HG03045 (cell line): ENCODE measurements around the gene PINK1.
A peak's percentile ranks its signal among the peaks of the same experiment; 100 is the strongest.
"Not testable (repeated sequence)": the region's sequence is repeated elsewhere in the genome, so short reads cannot be mapped to it uniquely, and the experiment has no call there.

Source experiments
- ATAC-seq: cut with Tn5 transposase; IDR thresholded peaks from one replicate; pipeline ENCODE4 v1.9.1; 2021; ENCODE audit warnings: mild to moderate bottlenecking, moderate library complexity; ENCODE audit not compliant: unreplicated experiment

PINK1 gene

DNA sequence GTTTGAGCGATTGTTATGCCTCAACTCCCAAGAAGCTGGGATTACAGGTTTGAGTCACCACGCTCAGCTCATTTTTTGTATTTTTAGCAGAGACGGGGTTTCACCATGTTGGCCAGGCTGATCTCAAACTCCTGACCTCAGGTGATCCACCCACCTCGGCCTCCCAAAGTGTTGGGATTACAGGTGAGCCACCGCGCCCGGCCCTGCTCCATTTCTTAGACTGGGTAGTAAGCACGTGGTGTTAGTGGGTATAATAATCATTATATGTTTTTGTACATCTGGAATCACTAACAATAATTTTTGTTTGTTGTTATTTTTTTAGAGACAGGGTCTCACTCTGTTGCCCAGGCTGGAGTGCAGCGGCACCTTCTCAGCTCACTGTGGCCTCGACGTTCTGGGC, 40.4 kb downstream of the PINK1 start:
- ATAC-seq, result not testable (repeated sequence)

DNA sequence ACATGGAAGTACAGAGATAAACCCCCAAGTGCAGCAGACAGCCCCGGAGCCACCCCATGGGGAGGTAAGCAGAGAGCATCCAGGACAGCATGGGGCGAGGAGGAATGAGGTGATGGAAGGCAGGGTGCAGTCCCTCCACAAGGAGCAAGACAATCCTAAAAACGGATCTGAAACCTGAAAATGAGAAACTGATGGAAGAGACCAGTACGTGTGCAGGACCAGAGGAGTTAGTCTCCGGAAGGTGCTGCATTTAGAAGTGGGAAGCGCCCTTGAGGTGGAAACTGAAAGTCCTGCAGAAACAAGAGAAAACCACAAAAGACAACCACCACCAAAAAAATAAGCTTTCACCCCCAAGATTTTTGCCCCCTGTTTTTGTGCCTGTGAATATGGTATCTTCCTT, 45.3 kb downstream of the PINK1 start:
- ATAC-seq, result no peak

DNA sequence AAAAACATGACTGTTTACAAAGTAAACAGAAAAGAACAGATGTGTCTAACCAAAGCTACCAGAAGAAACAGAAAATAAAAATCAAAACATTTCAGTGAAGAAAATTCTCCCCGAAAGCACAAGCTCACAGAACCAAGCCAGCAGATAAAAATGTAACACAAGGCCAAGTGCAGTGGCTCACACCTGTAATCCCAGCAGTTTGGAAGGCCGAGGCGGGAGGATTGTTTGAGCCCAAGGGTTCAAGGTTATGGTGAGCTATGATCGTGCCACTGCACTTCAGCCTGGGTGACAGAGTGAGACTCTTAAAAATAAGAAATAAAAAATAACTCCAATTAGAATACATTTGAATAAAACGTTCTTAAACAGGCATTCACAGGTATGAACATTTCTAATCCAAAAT, 47.0 kb downstream of the PINK1 start:
- ATAC-seq, result no peak

DNA sequence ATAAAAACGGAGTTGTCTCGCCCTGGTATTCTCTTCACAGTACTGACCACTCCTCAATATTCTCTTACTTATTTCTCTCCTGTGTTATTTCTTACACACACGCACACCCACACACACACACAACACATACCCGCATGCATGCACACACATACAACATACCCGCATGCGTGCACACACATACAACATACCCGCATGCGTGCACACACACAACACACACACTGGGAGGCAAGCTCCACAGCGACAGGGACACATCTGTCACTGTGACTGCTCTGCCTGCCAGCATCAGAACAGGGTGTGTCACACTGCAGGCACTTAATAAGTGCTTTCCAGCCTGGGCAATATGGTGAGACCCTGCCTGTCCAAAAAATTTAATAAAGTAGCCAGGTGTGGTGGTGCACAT, 48.7 kb downstream of the PINK1 start:
- no peak for ATAC-seq

DNA sequence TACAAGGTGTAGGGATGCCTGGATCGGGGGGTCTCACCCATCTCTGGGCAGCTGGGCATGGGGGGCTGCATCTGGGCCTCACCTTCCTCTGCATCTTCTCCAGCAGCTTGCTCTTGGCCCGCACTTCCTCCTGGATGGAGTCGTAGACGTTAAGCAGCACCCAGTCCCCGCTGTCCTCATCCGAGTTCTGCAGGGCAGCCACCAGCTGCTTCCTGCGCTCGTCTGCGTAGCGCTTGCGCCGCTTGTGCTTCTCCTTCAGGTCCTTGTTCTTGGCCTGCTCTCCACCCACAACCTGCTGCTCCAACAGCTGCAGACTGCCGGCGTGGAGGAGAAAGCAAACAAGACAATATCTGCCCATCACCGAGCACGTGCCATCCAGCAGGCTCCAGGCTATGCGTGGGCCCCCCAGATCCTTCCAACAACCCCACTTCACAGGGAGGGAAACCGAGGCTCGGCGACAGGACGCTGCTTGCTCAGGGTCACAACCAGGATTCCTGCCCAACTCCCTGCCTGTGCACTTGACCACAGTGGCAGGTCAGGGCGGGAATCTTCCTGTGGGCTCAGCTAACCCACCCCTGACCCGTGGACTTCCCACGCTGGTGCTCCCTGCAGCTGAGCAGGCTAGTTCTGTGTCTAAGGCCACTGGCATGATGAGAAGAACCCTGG, 49.4 kb downstream of the PINK1 start:
- ATAC-seq, result no peak

DNA sequence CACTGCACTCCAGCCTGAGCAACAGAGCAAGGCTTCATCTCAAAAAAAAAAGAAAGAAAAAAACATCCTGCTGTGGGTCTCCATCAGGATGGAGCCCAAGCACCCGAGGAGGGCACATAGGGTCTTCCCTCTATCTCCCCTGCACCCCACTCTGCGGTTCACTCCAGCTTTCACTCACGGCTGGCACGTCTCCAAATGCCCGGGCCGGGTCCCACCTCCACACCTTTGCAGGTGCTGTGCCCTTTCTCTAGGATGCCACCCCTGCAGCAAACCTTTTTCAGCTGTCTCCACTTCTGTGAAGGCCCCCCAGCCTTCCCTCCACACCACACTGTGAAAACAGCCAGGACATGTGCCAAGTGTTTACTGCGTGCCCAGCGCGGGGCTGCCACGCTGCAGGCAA, 50.4 kb downstream of the PINK1 start:
- ATAC-seq, result no peak

DNA sequence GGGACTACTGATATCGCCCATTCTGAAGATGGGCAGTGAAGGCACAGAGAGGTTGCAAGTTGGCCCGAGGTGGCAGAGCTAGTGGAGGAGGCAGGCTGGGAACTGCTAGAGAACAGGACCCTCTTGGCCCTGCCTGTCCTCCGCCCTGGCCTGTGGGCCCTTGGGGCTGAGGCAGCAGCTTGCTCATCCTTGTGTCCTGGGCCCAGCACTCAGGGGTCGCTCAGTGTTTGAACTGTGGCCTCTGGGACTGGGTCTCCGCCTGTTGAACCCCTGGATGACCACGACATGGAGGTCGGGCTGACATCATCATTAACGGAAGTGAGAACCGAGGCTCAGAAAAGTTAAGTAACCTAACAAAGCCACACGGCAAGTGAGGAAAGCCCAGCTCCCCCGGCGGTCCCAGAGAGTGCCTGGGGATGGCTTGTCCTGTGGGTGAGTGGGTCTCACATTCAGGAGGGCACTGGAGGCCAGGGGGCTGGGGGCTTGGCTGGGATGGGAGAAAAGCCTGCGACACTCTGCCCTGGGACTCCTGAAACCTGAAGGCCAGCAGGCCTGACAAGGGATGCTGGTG, 50.9 kb downstream of the PINK1 start:
- no peak for ATAC-seq

DNA sequence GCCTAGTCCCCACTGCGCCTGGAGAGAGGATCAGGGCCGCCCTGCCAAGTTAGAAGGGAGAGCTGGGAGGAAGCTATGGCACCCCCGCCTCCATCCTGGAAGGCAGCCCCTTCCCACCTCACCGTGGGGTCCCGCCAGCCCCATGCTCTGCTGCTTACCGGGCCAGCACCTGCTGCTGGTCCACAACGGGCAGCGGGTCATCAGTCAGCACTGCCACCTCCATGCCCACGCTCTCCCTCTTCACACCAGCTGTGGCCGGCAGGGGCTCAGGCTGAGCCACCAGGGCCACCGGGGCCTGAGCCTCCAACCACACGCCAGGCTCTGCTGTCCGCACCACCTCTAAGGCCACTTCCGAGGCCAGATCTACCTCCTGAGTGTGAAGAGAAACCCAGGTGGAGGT, 51.4 kb downstream of the PINK1 start:
- ATAC-seq, result no peak

DNA sequence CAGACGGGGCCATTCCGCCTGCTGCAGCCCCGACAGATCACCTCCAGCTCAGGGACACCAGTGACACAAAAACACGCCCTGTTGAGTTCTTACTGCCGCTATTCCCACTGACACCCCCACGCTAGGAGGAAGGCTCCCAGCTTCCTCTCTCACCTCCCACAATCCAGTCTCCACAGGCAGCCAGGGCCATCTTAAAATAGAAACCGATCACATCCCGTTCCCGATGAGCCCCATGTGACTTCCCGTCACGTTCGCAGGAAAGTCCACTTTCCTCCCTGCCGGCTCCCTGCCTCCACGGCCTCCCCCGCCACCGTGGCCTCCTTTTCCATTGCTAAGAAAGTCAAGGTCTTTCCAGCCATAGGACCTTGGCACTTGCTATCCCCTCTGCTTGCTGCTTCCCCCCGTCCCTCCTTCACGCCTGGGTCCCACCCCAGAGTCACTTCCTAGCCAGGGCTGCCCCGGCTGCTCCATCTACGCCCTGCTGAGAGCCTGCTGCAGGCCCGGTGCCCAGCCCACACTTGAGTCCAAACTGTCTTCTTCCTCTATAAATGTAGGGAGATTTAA, 51.9 kb downstream of the PINK1 start:
- ATAC-seq, result no peak

DNA sequence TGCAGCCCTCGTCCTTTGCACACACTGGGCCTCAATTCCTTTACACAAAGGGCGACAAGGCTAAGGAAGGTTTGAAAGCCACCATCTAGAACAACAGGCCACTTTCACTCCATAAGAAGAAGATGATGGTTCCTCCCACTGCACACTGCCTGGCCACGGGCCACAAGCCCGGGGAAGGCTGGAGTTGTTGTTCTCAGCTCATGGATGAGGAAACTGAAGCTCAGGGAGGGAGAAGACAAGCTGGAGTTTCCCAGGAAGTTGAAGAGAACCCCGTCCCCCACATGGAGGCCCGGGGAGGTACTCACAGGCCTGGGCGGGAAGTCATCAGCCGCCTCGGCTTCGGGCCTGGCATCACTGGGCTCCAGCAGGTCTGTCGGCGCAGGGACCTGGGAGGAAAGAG, 52.5 kb downstream of the PINK1 start:
- ATAC-seq, result no peak

DNA sequence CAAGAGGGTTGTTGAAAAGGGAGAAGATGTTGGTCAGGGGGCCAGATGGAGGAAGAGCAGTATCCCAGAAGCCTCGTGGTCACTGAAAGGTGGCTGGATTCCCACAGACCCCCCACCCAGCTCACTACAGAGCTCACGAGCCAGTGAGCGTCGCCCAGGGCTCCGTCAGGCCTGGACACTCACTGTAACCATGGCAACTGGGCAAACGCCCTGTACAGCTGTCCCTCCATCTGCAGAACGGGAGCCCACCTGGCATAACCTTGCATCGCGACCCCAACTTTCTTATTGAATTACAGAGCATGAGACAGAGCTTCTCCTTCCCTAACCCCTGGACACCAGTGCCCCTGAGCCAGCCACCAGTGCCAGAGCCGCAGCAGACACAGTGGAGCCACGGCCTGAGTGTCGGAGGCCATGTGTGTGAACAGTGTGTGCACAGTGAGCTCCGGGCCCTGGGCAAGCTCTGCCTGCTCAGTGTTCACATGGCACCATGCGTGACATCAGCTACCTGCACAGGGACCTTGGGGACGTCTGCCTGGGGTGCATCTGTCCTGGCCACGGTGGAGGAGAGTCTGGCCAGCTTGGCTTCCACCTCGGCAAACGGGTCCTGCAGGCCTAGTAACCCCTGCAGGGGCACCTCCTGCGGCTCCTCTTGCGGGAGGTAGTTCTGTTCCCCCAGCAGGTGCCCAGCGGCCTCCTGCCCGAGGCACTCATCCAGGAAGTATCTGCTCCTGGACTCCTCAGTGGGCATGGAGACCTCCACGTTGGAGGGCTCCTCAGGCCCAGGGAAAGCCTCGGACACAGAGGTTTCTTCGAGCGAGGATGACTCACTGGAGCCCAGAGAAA, 53.8 kb downstream of the PINK1 start:
- ATAC-seq, result no peak

DNA sequence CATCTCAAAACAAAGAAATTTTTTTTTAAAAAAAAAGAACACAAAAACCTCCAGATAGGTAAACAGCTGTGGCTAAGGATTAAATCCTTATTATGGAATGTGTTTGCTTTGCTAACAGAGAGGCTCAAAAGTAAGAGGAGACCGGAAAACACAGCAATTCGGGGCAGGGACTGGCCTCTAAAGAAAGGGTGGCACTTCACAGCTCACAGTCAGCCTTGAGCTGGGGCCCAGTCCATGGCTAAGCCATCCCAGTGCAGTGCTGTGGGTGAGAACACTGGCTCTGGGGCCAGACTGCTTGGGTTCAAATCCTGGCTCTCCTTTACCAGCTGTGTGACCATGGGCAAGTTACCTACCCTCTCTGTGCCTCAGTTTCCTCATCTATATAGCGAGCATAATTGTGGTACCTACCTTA, 56.4 kb downstream of the PINK1 start:
- ATAC-seq, result no peak

DNA sequence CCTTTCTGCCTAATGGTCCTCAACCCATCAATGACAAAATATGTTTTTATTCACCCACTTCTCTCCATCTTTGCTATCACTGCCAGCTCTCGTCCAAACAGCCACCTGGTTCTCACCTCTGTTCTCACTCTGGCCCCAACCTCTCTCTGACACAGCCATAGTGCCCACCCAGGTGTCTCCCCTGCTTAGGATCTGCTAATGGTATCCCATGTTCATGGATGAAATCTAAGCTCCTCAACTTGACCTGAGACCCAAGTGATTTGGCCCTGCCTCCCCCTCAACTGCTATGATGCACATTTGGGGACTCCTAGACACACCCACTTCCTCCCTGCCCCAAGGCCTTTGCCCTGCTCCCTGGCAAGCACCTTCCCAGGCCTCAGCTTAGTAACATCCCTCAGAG, 58.6 kb downstream of the PINK1 start:
- no peak for ATAC-seq

DNA sequence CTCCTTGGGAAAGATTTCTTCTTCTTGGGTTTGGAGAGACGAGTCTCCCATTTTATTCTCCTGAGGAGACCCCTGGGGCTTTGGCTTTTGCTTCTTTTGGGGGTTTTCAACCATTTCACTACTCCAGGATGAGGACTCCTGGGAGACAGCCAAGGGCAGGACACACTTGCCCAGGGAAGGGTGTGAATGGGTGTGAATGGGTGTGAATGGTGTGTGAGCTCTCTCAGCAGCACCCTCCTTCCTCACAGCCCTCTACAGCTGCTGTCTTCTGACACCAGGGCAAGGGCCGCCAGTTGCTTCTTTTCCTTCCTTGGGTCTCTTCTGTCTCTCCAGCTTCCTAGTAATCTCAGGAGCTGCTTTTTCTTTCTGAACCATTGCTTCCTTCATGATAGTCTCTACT, 60.4 kb downstream of the PINK1 start:
- ATAC-seq, result no peak

DNA sequence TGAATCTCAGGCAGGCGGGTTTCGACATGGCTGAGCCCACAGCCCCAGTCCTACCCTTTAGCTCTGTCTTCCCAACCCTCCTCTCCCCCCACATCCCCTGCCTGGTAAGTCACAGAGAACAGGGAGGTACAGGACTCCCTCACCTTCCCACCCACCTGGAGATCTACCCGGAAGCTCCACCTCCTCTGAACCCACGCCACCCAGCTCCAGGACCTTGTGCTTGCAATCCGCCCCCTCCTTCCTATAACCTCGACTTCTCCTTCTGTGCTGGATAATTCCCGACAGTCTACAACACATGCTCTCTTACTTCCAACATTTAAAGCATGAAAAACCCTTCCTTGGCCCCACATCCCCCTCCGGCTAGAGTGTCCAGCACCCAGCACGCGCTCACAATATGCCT, 62.3 kb downstream of the PINK1 start:
- ATAC-seq, result no peak

DNA sequence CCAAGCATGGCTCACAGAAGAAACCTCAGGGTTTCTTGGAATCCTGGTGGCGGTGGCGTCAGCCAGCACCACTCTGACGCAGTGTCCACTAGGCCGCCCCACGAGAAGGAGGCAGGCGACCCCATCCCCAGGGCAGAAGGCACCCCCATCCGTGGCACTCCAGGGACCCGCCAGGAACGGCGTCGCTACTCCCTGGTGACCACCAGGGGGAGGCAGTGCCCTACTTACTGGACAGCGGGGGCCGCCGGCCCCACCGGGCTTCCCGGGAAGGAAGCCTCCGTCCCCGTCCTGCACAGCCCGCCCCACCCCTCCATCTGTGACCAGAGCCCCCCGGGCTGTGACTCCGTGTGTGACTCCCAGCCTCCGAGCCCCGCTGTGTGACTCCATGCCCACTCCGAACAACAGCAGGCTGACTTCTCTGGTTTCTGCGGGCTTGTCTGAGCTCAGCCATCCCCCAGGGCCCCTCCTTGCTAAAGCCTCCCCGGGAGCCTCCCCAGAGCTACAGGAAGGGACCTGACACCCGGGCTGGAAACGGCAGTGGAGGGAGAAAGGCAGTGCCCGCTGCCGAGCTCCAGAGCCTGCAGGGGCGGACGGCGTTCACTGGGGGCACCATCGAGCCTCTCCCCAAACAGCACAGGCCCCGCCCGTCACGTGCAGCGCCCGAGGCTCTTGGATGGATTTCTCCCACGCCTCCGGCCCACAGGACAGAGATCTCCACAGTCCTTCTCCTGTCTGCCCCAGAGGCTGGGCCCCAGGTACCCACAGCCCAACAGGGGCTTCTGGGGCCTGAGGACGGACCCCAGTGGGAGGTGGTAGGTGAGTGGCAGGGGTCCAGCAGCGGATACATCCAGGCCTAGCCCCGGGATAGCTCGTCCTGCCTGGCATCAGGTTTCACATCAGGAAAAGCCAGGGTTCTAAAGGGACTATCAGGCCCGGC, 63.4 kb downstream of the PINK1 start:
- ATAC-seq, result peak; percentile 62

DNA sequence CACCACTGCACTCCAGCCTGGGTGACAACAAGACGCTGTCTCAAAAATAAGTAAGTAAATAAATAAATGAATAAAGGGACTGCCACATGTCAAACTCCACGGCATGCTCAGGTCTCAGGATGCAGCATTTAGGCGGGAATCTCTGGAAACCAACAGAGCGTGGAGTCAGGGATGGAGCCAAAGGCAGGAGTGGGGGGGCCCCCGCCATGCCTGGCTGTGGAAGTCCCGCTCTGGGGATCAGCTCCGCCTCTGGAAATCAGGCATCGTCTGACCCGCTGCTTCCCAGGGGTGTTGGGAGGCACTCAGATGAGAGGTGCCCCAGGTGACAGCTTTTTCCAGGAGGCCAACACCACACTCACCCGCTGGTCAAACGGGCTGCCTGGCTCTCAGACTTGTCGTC, 64.3 kb downstream of the PINK1 start:
- ATAC-seq, result no peak

DNA sequence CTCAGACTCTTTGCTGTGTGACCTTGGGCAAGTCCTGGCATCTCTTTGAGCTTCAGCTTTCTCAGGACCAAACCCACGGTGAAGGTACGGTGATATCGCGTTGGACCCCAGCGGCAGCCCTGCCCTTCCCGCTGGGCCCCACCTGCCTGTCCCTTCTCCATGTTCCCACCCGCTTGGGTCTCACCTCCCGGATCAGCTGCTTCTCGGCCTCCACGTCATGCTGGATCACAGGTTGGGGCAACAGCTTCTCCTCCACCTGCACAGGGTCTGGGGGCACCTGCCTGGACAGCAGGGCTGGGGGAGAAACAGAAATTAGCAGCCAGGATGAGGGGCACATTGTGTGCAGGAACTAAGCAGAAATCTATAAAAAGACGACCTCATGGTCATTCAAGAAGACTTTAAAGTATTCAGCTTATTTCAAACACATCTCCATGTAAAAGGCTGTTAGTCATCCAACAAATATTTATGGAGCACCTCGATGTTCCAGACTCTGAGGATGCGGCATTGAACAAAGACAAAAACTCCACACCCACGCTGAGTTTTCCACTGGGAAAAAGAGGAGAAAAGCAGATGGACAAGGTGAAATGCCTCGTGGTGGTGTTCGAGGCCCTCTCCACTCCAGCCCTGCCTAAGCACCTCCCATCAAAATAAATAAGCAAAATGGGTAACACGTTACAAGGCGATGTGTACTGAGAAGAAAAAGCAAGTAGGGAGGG, 65.1 kb downstream of the PINK1 start:
- no peak for ATAC-seq

DNA sequence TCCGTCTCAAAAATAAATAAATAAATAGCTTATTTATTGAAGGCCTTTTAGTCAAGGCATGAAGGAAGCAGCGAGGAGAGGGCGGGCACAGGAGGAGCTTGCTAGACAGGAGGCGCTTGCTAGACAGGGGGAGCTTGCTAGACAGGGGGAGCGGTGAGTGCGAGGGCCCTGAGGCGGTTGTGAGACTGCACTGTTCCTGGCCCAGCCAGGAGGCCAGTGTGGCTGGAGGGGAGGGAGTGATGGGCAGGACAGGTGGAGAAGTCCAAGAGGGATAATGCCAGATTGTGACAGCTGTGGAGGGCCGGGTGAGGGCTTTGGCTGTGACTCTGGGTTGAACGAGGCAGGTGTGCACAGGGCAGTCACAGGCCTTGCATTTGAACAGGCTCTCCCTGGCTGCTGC, 66.3 kb downstream of the PINK1 start:
- no peak for ATAC-seq

DNA sequence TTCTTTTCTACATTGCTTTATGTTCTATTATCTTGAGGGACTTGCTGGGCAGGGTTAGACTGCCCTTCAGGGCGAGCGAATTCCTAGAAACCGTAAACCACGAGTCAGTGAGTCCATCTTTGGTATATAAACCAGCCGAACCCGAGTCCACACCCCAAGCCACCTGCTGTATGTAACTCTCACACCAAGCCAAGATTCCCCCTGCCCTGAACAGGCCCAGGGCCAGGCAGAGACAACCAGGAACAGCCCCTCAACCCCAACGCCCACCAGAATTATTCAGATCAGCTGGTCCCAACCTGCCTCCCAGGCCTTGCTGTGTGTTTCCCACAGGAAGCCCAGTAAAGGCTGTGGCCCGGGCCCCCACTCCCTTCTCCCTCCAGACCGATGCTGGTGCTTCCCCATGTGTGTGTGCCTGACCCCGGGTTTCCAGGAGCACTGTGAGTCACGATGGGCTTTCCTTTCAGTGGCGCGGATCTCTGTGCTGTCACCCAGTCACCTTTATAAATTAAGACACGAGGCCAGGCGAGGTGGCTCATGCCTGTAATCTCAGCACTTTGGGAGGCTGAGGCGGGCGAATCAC, 67.5 kb downstream of the PINK1 start:
- no peak for ATAC-seq
